Skeletal muscle satellite cell (primary cell): ENCODE results near the gene NSMF.

Experiments used
- H3K27me3 ChIP-seq: 2 replicates; pipeline ENCODE4 v1.7.0; 2013; ENCODE audit warnings: low read length; ENCODE audit not compliant: control insufficient read depth, insufficient read depth
- H3K36me3 ChIP-seq: 2 replicates; pipeline ENCODE4 v1.7.0; 2013; ENCODE audit warnings: mild to moderate bottlenecking, control low read depth, low read length; ENCODE audit not compliant: insufficient read depth
- H3K4me1 ChIP-seq: 2 replicates; pipeline ENCODE4 v1.7.0; 2013; ENCODE audit warnings: low read length; ENCODE audit not compliant: control insufficient read depth, insufficient read depth
- H3K4me2 ChIP-seq: 2 replicates; pipeline ENCODE4 v1.7.0; 2013; ENCODE audit warnings: mild to moderate bottlenecking, low read length
- H3K4me3 ChIP-seq: 2 replicates; pipeline ENCODE4 v1.7.0; 2013; ENCODE audit warnings: low read length
- H3K9ac ChIP-seq: 2 replicates; pipeline ENCODE4 v1.7.0; 2013; ENCODE audit warnings: mild to moderate bottlenecking, low read depth, low read length, moderate library complexity
- H3K9me3 ChIP-seq: replicated peaks from 2 replicates; pipeline ENCODE4 v1.7.0; 2013; ENCODE audit warnings: mild to moderate bottlenecking, control low read depth, low read length

NSMF gene

GRCh38 chr9:137406876-137407589, 52.1 kb downstream of the NSMF start:
- peaks cover 31% of the 10 kb centered on the region for H3K4me1 ChIP-seq
- peak overlapping the region; percentile 91 for H3K4me2 ChIP-seq
- no peaks in the 10 kb centered on the region for H3K36me3 ChIP-seq
- H3K27me3 ChIP-seq, result no peaks in the 10 kb centered on the region
- peak overlapping the region; percentile 66 for H3K4me3 ChIP-seq
- no peaks in the 10 kb centered on the region for H3K9me3 ChIP-seq
- H3K9ac ChIP-seq, result peak overlapping the region; percentile 66

GRCh38 chr9:137406085-137406760, 52.9 kb downstream of the NSMF start:
- peaks cover 24% of the 10 kb centered on the region for H3K4me1 ChIP-seq
- H3K36me3 ChIP-seq, result no peaks in the 10 kb centered on the region
- H3K4me2 ChIP-seq, result peak overlapping the region; percentile 15
- H3K27me3 ChIP-seq, result no peaks in the 10 kb centered on the region
- no peaks in the 10 kb centered on the region for H3K9me3 ChIP-seq
- no peak overlapping the region for H3K4me3 ChIP-seq
- H3K9ac ChIP-seq, result no peak overlapping the region

- H3K4me3 ChIP-seq, result no peak overlapping the region
- H3K4me1 ChIP-seq, result peaks cover 19% of the 10 kb centered on the region
- H3K36me3 ChIP-seq, result no peaks in the 10 kb centered on the region
- H3K4me2 ChIP-seq, result no peak overlapping the region
- H3K9ac ChIP-seq, result no peak overlapping the region
- H3K27me3 ChIP-seq, result no peaks in the 10 kb centered on the region
- H3K9me3 ChIP-seq, result no peaks in the 10 kb centered on the region
These were observed 53.5 kb downstream of the NSMF start for GRCh38 chr9:137405677-137406081.

- Histone ChIP-seq H3K4me3 (no peak overlapping the region), H3K36me3 (no peaks in the 10 kb centered on the region), H3K4me1 (peaks cover 15% of the 10 kb centered on the region), H3K9ac (no peak overlapping the region), H3K9me3 (no peaks in the 10 kb centered on the region), H3K4me2 (no peak overlapping the region), H3K27me3 (no peaks in the 10 kb centered on the region)
These were observed 54.1 kb downstream of the NSMF start for GRCh38 chr9:137404961-137405567.

- Histone ChIP-seq H3K4me1 (peaks cover 15% of the 10 kb centered on the region), H3K36me3 (no peaks in the 10 kb centered on the region), H3K9ac (no peak overlapping the region), H3K27me3 (no peaks in the 10 kb centered on the region), H3K4me3 (no peak overlapping the region), H3K4me2 (no peak overlapping the region), H3K9me3 (no peaks in the 10 kb centered on the region)
These were observed 55.9 kb downstream of the NSMF start for GRCh38 chr9:137403269-137403668.

DNA sequence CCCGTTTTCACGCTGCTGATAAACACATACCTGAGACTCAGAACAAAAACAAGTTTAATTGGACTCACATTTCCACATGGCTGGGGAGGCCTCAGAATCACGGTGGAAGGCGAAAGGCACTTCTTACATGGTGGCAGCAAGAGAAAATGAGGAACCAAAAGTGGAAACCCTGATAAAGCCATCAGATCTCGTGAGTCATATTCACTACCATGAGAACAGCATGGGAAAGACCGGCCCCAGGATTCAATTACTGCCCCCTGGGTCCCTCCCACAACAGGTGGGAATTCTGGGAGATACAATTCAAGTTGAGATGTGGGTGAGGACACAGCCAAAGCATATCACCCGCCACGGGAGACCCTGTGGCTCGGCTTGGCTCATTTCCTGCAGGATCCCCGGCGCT, 56.4 kb downstream of the NSMF start:
- peaks cover 12% of the 10 kb centered on the region for H3K4me1 ChIP-seq
- H3K27me3 ChIP-seq, result no peaks in the 10 kb centered on the region
- H3K4me2 ChIP-seq, result no peak overlapping the region
- H3K9me3 ChIP-seq, result no peaks in the 10 kb centered on the region
- H3K4me3 ChIP-seq, result no peak overlapping the region
- no peak overlapping the region for H3K9ac ChIP-seq
- H3K36me3 ChIP-seq, result no peaks in the 10 kb centered on the region

DNA sequence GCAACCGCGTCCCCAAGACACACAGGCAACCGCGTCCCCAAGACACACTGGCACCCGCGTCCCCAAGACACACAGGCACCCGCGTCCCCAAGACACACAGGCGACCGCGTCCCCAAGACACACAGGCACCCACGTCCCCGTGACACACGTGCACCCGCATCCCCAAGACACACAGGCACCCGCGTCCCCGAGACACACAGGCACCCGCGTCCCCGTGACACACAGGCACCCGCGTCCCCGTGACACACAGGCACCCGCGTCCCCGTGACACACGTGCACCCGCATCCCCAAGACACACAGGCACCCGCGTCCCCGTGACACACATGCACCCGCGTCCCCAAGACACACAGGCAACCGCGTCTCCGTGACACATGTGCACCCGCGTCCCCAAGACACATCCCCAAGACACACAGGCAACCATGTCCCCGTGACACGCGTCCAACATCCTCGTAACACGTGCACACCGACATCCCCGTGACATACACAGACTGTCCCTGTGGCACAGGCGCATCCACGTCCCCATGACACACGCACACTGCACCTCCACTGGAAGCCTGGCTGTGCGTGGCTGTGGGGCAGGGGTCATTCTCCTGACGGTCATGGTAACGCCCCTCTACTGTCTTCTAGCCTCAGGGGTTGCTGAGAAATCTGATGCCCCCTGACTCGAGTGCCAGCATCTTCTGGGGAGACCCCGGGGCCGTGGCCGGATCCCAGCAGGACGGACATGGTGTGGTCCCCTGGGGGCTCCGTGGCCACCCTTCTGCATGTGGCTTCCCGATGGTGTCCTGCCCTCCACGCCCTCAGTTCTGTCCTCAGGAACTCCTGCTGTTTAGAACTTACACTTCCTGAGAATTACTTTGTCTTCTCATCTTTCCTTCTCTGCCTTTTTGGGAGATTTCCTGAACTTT, 60.3 kb downstream of the NSMF start:
- no peaks in the 10 kb centered on the region for H3K27me3 ChIP-seq
- H3K4me2 ChIP-seq, result no peak overlapping the region

DNA sequence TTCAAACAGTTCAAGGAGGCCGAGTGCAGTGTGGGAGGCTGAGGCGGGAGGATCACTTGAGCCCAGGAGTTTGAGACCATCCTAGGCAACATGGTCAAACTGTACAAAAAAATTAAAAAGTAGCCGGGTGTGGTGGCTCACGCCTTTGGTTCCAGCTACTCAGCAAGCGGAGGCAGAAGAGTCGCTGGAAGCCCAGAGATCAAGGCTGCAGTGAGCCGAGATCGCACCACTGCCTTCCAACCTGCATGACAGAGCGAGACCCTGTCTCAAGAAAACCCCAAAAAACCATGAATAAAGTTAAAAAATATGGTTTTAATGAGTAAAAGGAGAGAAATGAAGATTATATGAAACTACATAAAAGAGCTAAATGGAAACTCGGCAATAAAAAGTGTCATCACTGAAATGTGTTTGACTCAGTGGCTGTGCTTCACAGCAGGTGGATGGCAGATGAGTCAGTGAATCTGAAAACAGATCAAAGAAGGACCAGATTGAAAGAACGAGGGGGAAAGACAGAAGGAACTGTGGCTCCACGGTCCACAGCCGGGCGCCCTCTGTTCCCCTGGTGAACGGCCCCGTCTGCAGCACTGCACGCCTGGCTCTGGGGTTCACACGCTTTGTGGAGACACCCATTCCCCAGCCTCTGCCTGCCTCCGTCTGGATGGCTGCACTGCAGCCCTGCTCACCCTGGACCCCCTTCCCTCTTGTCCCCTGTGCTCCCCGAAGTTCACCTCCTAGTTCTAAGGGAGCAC, 61.3 kb downstream of the NSMF start:
- Histone ChIP-seq H3K27me3 (no peaks in the 10 kb centered on the region), H3K4me2 (no peak overlapping the region), H3K36me3 (no peaks in the 10 kb centered on the region), H3K9me3 (no peaks in the 10 kb centered on the region), H3K4me3 (no peak overlapping the region), H3K4me1 (no peaks in the 10 kb centered on the region), H3K9ac (no peak overlapping the region)

More for the DNA sequence above, 60.3 kb downstream of the NSMF start:
- no peaks in the 10 kb centered on the region for H3K9me3 ChIP-seq
- no peaks in the 10 kb centered on the region for H3K36me3 ChIP-seq
- H3K4me1 ChIP-seq, result no peaks in the 10 kb centered on the region
- no peak overlapping the region for H3K9ac ChIP-seq
- no peak overlapping the region for H3K4me3 ChIP-seq
